ENCODE results near the gene HOXC4.

The HOXC4 gene

DNA sequence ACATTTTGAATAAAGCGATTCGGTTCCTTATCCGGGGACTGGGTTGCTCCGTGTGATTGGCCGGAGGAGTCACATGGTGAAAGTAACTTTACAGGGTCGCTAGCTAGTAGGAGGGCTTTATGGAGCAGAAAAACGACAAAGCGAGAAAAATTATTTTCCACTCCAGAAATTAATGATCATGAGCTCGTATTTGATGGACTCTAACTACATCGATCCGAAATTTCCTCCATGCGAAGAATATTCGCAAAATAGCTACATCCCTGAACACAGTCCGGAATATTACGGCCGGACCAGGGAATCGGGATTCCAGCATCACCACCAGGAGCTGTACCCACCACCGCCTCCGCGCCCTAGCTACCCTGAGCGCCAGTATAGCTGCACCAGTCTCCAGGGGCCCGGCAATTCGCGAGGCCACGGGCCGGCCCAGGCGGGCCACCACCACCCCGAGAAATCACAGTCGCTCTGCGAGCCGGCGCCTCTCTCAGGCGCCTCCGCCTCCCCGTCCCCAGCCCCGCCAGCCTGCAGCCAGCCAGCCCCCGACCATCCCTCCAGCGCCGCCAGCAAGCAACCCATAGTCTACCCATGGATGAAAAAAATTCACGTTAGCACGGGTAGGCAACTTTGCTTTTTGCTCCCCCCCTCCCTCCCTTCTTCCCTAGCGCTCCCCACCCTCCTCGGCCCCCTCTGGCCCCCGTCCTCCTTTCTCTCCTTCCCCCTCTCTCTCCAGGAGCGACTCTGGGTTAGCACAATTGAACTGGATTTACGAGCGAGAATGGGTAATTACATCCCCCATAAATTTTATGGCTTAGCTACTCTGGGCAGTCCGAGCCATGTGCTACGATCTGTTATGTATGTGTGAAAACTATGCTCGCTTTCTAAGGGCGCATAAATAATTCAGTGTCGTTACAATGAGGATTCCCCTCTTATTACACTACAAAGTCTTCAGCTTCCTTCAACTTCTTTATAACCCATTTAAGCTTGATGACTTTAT lies at the start of gene HOXC4:
Gene HOXC4, plus strand, starts transcription at position 85 of the 991 bp plus-strand sequence. Its CDS starts 88 bp downstream, at position 173.
- DNase-seq: peak; percentile 41

DNA sequence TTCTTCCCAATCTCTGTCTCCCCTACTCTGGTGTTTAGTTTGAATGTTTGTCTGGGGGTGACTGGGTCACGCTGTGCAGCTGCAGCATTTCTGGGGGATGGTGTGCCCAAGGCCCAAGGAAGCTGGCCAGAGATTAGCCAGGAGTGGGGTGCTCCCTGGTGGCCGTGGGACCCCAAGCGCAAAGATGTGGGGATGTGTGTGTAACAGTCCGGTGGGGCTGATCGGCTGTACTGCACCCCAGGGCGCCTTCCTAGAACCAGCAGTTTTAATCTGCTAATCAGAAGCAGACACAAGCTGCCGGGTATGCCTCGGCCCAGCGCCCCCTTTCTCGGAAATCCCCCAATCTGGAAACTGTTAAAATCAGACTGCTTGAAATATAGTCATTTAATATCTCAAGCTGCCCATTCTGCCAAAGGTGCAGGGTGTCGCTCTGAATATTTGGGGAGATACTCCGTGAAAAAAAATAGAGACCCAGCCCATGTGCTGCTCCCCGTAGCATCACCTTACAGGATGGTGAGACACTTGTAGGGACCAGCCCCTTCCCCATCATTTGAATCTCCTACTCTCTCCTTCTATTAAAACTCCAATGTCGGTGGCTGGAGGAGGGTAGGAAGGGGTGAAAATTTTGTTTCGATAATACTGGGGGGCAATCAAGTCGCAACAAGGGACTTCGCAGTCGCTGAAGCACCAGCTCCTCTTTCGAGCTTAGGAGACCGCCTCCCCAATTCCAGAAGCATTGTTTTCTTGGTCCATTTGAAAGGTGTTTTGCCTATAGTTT lies 49.4 kb upstream of the HOXC4 start:
- no peak for DNase-seq

- no peak for DNase-seq
These were observed 48.6 kb upstream of the HOXC4 start for GRCh38 chr12:54004841-54005530.

- DNase-seq: no peak
These were observed 48.1 kb upstream of the HOXC4 start for GRCh38 chr12:54005531-54005852.

DNA sequence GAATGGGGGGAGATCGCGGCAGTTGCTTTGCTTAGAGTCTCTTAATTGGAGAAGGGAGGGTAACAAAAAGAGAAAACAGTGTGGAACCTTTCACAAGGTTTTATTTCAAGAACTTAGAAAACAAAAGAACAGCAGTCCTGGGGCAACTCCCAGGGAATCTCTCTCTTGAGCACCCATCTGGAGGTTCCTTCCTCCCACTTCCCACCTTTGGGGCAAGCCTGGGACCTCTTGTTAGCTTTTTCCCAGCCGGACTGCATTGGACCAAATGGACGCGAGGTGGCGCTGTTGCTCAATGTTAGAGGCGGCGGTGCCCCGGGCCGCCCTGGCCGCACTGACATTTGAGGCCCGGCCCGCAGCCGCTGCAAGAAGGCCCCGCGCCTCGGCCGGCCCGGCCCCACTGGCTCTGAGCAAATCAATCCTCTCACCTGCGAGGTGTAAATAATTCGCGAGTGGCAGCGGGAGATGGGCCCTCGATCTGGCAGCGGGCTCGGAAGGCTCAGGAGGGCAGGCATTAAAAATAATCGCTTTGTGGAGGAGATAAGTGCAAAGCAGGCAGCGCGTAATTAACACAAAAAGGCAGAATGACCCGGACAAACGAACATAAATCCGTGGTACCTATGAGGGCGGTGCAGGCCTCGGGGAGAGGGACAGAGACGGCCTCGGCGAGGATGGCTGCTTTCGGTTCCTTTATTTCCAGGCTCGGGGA lies 47.6 kb upstream of the HOXC4 start:
- DNase-seq: peak; percentile 77

GRCh38 chr12:54006559-54007220 lies 46.9 kb upstream of the HOXC4 start:
- DNase-seq: no peak

- DNase-seq: no peak
These were observed 45.9 kb upstream of the HOXC4 start for GRCh38 chr12:54007538-54008259.

GRCh38 chr12:54008260-54008552 lies 45.4 kb upstream of the HOXC4 start:
- DNase-seq: no peak

DNA sequence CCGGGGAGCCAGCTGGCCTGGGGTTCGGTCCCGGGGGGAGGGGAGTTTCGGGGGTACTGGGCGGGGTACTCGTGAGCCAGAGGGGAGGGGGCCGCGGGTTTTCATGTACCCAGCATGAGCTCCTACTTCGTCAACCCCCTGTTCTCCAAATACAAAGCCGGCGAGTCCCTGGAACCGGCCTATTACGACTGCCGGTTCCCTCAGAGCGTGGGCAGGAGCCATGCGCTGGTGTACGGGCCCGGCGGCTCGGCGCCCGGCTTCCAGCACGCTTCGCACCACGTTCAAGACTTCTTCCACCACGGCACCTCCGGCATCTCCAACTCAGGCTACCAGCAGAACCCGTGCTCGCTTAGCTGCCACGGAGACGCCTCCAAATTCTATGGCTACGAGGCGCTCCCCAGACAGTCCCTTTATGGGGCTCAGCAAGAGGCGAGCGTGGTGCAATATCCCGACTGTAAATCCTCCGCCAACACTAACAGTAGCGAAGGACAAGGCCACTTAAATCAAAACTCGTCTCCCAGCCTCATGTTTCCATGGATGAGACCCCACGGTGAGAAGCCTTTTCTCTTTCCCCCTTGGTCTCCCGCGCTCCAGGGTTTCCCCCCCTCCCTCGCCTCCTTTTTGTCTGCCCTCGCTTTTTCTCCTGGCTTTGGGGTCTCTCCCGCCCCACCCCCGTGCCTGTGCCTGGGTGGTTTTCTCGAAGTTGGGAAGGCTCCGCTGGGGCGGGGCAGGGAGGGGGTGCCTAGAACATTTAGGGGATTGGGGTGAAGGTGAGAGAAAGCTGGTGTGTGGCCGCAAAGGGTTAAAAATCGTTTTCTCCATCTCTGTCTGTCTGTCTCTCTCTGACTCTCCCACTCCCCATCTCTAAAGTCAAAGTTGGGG lies 44.2 kb upstream of the HOXC4 start:
- no peak for DNase-seq

GRCh38 chr12:54010053-54010971 lies 43.3 kb upstream of the HOXC4 start:
- DNase-seq: no peak

DNA sequence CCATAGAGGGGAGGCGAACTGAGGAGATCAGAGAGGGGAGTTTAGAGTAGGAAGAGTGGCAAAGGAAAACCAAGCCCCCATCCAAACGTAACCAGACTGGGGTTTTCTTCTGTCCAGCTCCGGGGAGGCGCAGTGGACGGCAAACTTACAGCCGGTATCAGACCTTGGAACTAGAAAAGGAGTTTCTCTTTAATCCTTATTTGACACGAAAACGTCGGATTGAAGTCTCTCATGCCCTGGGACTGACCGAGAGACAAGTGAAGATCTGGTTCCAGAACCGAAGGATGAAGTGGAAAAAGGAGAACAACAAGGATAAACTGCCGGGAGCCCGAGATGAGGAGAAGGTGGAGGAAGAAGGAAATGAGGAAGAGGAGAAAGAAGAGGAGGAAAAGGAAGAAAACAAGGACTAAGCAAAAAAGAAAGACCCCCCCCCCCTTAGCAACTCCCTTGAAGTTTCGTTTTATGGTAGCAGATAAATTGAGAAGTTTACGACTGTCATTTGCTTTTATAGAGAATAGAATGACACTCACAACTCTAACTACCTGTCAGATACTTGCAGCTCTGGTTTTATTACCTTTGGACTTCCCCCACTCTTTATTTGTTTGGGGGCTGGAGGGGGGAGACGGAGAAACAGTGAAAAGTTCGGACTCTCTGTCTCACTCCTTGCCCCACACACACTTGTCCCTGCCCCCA lies 42.5 kb upstream of the HOXC4 start:
- no peak for DNase-seq

DNA sequence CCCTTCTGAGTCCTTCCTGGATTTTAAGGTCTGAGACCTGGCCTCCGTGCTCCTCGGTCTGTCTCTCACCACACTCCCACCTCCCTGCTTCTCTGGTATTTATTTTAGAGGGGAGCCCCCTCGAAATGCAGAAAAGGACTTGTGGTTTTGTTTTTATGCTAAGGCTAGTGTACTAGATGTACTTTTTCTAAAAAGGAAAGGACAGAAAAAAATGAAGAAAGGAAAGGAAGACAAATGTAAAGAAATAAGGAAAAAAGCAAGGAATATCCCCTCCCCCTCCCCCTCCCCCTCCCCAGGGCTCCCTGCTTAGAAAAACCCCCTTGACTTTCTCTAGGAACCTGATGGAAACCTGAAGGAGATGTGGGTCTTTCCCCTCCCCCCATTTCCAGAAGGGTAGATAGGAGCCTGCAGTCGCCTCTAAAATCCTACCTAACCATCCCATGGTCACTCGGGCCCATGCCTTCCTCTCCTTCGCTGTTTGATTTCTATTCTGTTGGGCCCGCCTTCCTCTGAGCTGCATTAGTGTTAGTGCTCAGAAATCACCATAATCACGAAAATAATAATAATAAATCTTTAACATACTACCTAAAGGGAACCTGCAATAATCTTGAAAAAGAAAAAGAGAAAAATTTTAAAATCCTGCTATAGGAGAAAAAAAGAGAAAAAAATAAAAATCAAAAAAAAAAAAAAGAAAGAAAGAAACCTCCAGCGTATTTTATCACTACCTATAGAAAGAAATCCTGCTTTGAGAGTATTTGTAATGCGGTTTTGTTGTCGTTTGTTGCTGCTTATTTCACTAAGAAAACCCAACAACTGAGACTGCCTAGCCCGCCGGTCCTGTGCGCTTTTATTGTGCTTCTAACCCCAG lies 41.7 kb upstream of the HOXC4 start:
- no peak for DNase-seq

- DNase-seq: no peak
These were observed 40.8 kb upstream of the HOXC4 start for GRCh38 chr12:54012631-54013409.

GRCh38 chr12:54014377-54015017 lies 39.1 kb upstream of the HOXC4 start:
- DNase-seq: no peak

DNA sequence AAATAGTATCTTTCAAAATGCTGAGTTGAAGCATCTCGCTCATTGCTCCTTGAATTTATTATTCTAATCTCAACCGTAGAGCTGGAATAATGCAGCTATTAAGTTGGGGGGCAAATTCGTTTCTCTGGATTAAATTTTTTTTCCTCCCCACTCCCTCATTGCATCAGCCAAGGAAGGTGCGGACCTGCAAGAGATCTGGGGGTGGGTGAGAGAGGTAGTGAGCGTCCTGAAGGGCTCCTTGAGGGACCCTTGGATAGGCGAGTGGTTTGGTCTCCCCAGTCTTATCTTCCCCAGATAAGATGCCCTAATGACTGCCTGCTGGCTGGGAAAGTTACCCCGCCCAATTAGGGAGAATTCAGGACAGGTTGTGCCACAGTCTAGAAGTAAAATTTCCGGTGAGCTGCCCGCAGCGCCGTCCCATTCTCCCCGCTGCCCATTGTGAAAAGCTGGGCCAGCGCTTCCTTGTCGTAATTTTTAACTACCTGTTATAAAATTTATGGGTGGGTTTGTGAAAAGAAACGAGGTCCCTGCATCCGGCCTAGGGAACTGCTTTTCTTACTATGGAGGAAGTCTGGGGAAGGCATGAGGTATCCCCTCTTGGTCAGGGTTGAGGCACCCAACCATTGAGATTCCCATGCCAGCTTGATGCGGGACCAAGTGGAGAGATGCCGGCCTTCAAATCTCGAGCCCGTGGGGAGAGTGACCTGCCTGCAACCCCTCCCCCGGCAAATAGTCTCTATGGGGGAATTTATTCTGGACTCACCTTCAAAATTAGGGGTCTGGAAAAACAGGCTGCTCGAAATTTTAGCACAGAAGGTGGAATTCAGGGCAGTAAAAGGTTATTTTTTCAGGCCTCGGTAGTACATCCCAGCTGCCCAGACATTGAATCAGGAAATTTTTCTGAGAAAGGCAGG lies 38.4 kb upstream of the HOXC4 start:
- no peak for DNase-seq
